ENCODE measurements around the gene PGAM2. TPM values are rescaled to one million over a fixed set of nuclear protein-coding genes. Genes with fewer than 3 reads are reported as not detected.

Gene PGAM2
- total RNA-seq, 1 experiment from 2014 or later = 2.4 TPM

GRCh38 chr7:44042221-44042620, 23.1 kb downstream of the PGAM2 start:
- H3K27ac Mint-ChIP-seq = no peak overlapping the region
- ChIA-PET CTCF (no interaction called here), POLR2A (interaction anchor here (0.7 kb wide), 1 partner anchor 36 kb away, joined by 6 read pairs; no protein-coding TSS in a partner anchor)
- peaks cover 7% of the 10 kb centered on the region; the same call in 1 of the 2 replicates for H3K36me3 Mint-ChIP-seq
- no peak for TF ChIP-seq ZNF423 (CRISPR knock-in tag; IDR thresholded peaks at IDR 0.05)
- TF ChIP-seq SP1 (CRISPR knock-in tag; conservative IDR thresholded peaks at IDR 0.05) = no peak
- no peak for TF ChIP-seq NR3C1 (CRISPR knock-in tag; conservative IDR thresholded peaks at IDR 0.05; ENCODE audit: low read depth)
- TF ChIP-seq TEAD4 (CRISPR knock-in tag; IDR thresholded peaks at IDR 0.05) = no peak
- TF ChIP-seq, protein P1, sequence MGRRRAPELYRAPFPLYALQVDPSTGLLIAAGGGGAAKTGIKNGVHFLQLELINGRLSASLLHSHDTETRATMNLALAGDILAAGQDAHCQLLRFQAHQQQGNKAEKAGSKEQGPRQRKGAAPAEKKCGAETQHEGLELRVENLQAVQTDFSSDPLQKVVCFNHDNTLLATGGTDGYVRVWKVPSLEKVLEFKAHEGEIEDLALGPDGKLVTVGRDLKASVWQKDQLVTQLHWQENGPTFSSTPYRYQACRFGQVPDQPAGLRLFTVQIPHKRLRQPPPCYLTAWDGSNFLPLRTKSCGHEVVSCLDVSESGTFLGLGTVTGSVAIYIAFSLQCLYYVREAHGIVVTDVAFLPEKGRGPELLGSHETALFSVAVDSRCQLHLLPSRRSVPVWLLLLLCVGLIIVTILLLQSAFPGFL (CRISPR knock-in tag; IDR thresholded peaks at IDR 0.05; ENCODE audit: borderline replicate concordance) = no peak
- TF ChIP-seq, protein P2, sequence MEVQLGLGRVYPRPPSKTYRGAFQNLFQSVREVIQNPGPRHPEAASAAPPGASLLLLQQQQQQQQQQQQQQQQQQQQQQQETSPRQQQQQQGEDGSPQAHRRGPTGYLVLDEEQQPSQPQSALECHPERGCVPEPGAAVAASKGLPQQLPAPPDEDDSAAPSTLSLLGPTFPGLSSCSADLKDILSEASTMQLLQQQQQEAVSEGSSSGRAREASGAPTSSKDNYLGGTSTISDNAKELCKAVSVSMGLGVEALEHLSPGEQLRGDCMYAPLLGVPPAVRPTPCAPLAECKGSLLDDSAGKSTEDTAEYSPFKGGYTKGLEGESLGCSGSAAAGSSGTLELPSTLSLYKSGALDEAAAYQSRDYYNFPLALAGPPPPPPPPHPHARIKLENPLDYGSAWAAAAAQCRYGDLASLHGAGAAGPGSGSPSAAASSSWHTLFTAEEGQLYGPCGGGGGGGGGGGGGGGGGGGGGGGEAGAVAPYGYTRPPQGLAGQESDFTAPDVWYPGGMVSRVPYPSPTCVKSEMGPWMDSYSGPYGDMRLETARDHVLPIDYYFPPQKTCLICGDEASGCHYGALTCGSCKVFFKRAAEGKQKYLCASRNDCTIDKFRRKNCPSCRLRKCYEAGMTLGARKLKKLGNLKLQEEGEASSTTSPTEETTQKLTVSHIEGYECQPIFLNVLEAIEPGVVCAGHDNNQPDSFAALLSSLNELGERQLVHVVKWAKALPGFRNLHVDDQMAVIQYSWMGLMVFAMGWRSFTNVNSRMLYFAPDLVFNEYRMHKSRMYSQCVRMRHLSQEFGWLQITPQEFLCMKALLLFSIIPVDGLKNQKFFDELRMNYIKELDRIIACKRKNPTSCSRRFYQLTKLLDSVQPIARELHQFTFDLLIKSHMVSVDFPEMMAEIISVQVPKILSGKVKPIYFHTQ (CRISPR knock-in tag; IDR thresholded peaks at IDR 0.05) = no peak
- no peak for TF ChIP-seq MXD4 (CRISPR knock-in tag; IDR thresholded peaks at IDR 0.05; ENCODE audit: borderline replicate concordance)
- TF ChIP-seq TCF7 (CRISPR knock-in tag; IDR thresholded peaks at IDR 0.05; ENCODE audit: low read depth) = no peak
- no peak for TF ChIP-seq ZNF121 (CRISPR knock-in tag; IDR thresholded peaks at IDR 0.05)
- TF ChIP-seq, protein P3, sequence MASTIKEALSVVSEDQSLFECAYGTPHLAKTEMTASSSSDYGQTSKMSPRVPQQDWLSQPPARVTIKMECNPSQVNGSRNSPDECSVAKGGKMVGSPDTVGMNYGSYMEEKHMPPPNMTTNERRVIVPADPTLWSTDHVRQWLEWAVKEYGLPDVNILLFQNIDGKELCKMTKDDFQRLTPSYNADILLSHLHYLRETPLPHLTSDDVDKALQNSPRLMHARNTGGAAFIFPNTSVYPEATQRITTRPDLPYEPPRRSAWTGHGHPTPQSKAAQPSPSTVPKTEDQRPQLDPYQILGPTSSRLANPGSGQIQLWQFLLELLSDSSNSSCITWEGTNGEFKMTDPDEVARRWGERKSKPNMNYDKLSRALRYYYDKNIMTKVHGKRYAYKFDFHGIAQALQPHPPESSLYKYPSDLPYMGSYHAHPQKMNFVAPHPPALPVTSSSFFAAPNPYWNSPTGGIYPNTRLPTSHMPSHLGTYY (CRISPR knock-in tag; IDR thresholded peaks at IDR 0.05) = no peak
- no peak for TF ChIP-seq FOXP1 (CRISPR knock-in tag; IDR thresholded peaks at IDR 0.05; ENCODE audit: borderline replicate concordance)
- no peak for TF ChIP-seq ZNF138 (CRISPR knock-in tag; conservative IDR thresholded peaks at IDR 0.05)
- no peak for TF ChIP-seq JAZF1 (CRISPR knock-in tag; IDR thresholded peaks at IDR 0.05)
- TF ChIP-seq ZBTB43 (CRISPR knock-in tag; IDR thresholded peaks at IDR 0.05) = no peak
- no peak for TF ChIP-seq ZNF219 (CRISPR knock-in tag; IDR thresholded peaks at IDR 0.05; ENCODE audit: borderline replicate concordance)
- TF ChIP-seq TEAD1 (CRISPR knock-in tag; IDR thresholded peaks at IDR 0.05) = no peak
- no peak for TF ChIP-seq CREB1 (CRISPR knock-in tag; IDR thresholded peaks at IDR 0.05)
- TF ChIP-seq, protein P4, sequence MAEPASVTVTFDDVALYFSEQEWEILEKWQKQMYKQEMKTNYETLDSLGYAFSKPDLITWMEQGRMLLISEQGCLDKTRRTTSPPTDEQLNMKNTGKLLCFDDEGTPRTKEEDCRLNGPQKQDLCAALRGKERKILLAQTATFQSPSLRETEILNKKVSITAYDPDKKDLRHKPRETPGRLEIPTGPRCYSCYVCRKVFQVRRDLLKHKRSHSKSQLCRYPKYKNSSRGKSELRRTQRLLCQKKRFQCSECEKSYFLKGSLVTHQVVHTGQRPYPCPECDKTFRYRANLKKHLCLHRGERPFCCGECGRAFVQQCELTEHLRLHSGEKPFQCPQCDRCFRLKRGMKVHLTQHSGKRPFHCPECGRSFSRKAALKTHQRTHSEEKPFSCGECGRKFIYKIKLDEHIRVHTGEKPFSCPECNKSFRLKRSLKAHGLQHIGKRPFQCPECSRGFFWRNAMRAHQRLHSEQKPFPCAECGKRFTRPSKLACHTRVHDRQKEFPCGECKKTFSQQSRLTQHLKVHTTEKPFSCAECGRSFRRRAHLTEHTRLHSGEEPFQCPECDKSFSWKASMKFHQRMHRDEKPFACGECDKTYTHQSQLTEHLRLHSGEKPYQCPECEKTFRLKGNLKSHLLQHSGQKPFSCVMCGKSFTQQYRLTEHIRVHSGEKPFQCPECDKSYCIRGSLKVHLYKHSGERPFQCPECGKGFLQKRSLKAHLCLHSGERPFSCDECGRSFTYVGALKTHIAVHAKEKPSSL (CRISPR knock-in tag; conservative IDR thresholded peaks at IDR 0.05) = no peak
- no peak for TF ChIP-seq ETV6 (CRISPR knock-in tag; IDR thresholded peaks at IDR 0.05)
- no peak for DNase-seq (ENCODE audit: low spot score)
- H3K9me3 Mint-ChIP-seq = peaks cover 5% of the 10 kb centered on the region; the same call in 1 of the 2 replicates
- peaks cover 13% of the 10 kb centered on the region for H3K4me1 Mint-ChIP-seq
- H3K27me3 Mint-ChIP-seq (ENCODE audit: low read depth) = peaks cover 33% of the 10 kb centered on the region
- H3K4me3 Mint-ChIP-seq = no peak overlapping the region
- no peak for ATAC-seq

Measured in WTC11 (cell line).